Motor neuron (in vitro differentiated cells): ENCODE data around the gene PIANP. TPM values are rescaled to one million over a fixed set of nuclear protein-coding genes. Genes with fewer than 3 reads are reported as not detected.
"Not testable (repeated sequence)": the region's sequence is repeated elsewhere in the genome, so short reads cannot be mapped to it uniquely, and the experiment has no call there.

Experiments used
- ATAC-seq, 8 experiments: fragments of 200-7000 bp; cut with Tn5 transposase; replicated peaks in 6 of 8; 2 replicates each; pipeline ENCODE4 v1.8.0; 2021; ENCODE audit warnings: mild to moderate bottlenecking in 8 of 8, moderate library complexity in 8 of 8
- H3K27ac ChIP-seq, 2 donors: fragments of 250-450 bp; sonication (Bioruptor Pico); 2 replicates each; pipeline ENCODE4 v1.9.0; 2021; ENCODE audit warnings: antibody characterized with exemption in 2 of 2, mild to moderate bottlenecking in 2 of 2, moderate library complexity in 1 of 2
- H3K4me1 ChIP-seq, 2 donors: fragments of 250-450 bp; sonication (Bioruptor Pico); replicated peaks in 1 of 2; 2 replicates each; pipeline ENCODE4 v1.6.1; 2021; ENCODE audit warnings: antibody characterized with exemption in 2 of 2, mild to moderate bottlenecking in 2 of 2, moderate library complexity in 1 of 2
- H3K4me3 ChIP-seq, 5 donors: fragments of 250-450 bp; sonication (Bioruptor Pico); 2 replicates each; pipeline ENCODE4 v1.9.0; 2021; ENCODE audit warnings: antibody characterized with exemption in 5 of 5, mild to moderate bottlenecking in 5 of 5, moderate library complexity in 4 of 5
- WGBS, 10 experiments: fragments of 450-650 bp; shearing (Covaris generic); methylation state at CpG; one replicate each; pipeline ENCODE4 v1.0.0; 2022; 5-methylcytosine and 5-hydroxymethylcytosine counted together
- in situ Hi-C, 9 experiments: fragments of 400-800 bp; cut with MboI; loops; one replicate each; pipeline ENCODE4 v1.15.0; 2021; ENCODE audit warnings: low sequenced_read_pairs in 9 of 9, low pct_unique_long_range_greater_than_20kb in 2 of 9; ENCODE audit not compliant: unreplicated experiment in 9 of 9
- total RNA-seq, 8 experiments: library from RNA; unstranded; fragments of 300-600 nt; gene quantifications; 2 replicates each; pipeline versions ENCODE4 v1.2.3 to v1.2.4, GENCODE V29; 2022

Gene PIANP
- total RNA-seq, result 1 to 10 TPM in 7 of 8 experiments, under 1 TPM in 1; 0.94 to 7.9 (median 2.8) TPM

DNA sequence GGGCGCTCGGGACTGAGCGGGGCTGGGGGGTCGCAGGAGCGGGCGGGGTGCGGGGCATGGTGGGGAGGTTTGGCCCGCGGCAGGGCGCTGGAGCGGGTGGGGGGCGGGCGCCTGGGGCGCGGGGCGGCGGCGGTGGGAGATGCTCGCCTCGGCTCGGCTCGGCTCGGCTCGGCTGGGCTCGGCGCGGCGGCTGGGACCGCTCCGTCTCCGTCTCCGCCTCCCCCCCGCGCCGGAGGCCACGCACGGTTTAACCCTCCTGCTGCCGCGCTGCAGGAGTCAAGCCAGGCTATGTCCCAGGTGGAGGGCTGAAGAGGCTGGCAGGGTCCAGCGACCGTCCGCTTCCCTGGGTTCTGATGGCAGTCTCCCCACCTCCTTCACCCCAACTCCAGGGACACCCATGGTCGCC, at the start of gene PIANP:
PIANP (minus strand) TSS at position 170 of the 406 bp plus-strand sequence. CDS start 2,754 bp downstream, outside the sequence.
- peak; percentile 66 to 86 (median 78) for ATAC-seq
- WGBS, 10 experiments, result 0% methylated on average over 1 to 2 of the region's 43 CpGs; no CpG with 5 or more reads in 8 of the 10 experiments
- Histone ChIP-seq H3K27ac (peak within 1 kb of the TSS; percentile 75 to 84), H3K4me3 (peak within 1 kb of the TSS; percentile 72 to 97 (median 80)), H3K4me1 (peaks cover 12% of the 10 kb centered on the region in 2 donors)
- in situ Hi-C loops, result no loop called here

DNA sequence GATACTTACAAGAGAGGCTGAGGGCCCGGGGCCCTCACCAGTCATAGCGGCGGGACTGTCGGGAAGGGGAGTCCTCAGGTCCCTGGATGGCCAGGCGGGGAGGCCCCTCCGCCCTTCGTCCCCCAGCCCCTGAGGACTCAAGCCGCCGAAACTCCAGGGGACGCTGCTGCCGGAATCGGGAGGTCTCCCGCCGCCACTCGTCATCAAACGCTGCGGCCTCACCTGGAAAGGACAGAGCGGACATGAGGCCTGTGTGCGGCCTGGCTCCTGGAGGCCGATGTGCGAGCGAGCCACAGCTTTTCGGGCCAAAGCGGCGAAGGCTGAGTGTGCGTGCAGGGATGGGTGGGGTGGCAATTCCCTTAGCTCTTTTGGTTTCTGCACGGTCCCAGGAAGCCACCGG, 48.1 kb upstream of the PIANP start:
- ATAC-seq, result no peak
- in situ Hi-C loops, result loop anchor here in 1 of 9 experiments (25.0 kb wide), 1 partner anchor 89 kb away; the partner anchor contains the start of genes GNB3 and P3H3
- 90 to 100% (median 98%) methylated on average over 1 to 19 of the region's 28 CpGs; no CpG with 5 or more reads in 3 of the 10 experiments for WGBS, 10 experiments

GRCh38 chr12:6747216-6747615, 46.6 kb upstream of the PIANP start:
- 50 to 100% (median 80%) methylated on average over 1 to 3 of the region's 4 CpGs; no CpG with 5 or more reads in 3 of the 10 experiments for WGBS, 10 experiments
- no peak overlapping the region for H3K4me3 ChIP-seq
- ATAC-seq, result no peak
- no peak overlapping the region for H3K27ac ChIP-seq
- peaks cover 6 to 7% of the 10 kb centered on the region in 2 donors for H3K4me1 ChIP-seq
- in situ Hi-C loops, result loop anchor here in 1 of 9 experiments (25.0 kb wide), 1 partner anchor 90 kb away; the partner anchor contains the start of genes GNB3 and P3H3

More for the DNA sequence above, 48.1 kb upstream of the PIANP start:
- peaks cover 7% of the 10 kb centered on the region in 2 donors for H3K4me1 ChIP-seq
- no peak overlapping the region for H3K27ac ChIP-seq
- H3K4me3 ChIP-seq, result no peak overlapping the region

GRCh38 chr12:6745741-6746525, 45.3 kb upstream of the PIANP start:
- H3K4me1 ChIP-seq, result peaks cover 6 to 8% of the 10 kb centered on the region in 2 donors
- peak in 5 of 8 experiments; percentile 6 to 21 (median 18) for ATAC-seq
- in situ Hi-C loops, result loop anchor here in 1 of 9 experiments (25.0 kb wide), 1 partner anchor 91 kb away; the partner anchor contains the start of genes GNB3 and P3H3
- no peak overlapping the region for H3K4me3 ChIP-seq
- no peak overlapping the region for H3K27ac ChIP-seq
- WGBS, 10 experiments, result 59 to 100% (median 80%) methylated on average over 1 to 11 of the region's 13 CpGs; no CpG with 5 or more reads in 3 of the 10 experiments

DNA sequence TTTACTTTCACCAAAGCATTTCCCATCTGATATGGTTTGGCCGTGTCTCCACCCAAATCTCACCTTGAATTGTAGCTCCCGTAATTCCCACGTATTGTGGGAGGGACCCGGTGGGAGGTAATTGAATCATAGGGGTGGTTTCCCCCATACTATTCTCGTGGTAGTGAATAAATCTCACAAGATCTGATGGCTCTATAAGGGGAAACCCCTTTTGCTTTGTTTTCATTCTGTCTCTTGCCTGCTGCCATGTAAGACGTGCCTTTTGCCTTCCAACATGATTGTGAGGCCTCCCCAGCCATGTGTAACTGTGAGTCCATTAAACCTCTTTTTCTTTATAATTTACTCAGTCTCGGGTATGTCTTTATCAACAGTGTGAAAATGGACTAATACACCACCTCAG, 42.7 kb upstream of the PIANP start:
- in situ Hi-C loops, result loop anchor here in 1 of 9 experiments (25.0 kb wide), 1 partner anchor 94 kb away; the partner anchor contains the start of genes GNB3 and P3H3
- not testable (repeated sequence) for H3K4me3 ChIP-seq, H3K4me1 ChIP-seq, H3K27ac ChIP-seq, ATAC-seq
- WGBS, 10 experiments, result 0 to 100% (median 62%) methylated on average over 1 to 4 of the region's 7 CpGs; no CpG with 5 or more reads in 3 of the 10 experiments

DNA sequence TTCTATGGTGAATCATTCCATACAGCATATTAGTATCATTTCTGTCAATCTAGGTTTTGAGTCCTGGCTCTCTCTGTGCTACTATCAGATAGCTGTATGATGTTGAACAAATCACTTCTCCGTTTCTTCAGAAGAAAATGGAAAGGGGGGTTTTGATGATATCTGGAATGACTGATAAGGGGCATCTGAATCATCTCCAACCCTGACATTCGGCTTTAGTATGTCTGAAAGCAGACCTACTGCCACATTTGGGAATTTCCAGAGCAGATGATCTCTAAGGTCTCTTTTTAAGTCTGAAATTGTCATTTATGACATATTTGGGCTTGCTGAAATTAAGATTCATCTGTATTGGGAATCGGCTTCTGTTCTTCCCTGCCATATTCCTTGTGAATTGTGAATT, 42.2 kb upstream of the PIANP start:
- H3K27ac ChIP-seq, result no peak overlapping the region
- H3K4me1 ChIP-seq, result peaks cover 6 to 8% of the 10 kb centered on the region in 2 donors
- ATAC-seq, result no peak
- H3K4me3 ChIP-seq, result no peak overlapping the region
- WGBS, 10 experiments, result 60 to 100% (median 80%) methylated on average over 1 to 3 of the region's 3 CpGs; no CpG with 5 or more reads in 3 of the 10 experiments
- in situ Hi-C loops, result loop anchor here in 1 of 9 experiments (25.0 kb wide), 1 partner anchor 94 kb away; the partner anchor contains the start of genes GNB3 and P3H3

- in situ Hi-C loops, result loop anchor here in 1 of 9 experiments (25.0 kb wide), 1 partner anchor 95 kb away; the partner anchor contains the start of genes GNB3 and P3H3
- WGBS, 10 experiments, result 9 to 100% (median 60%) methylated on average over 1 to 4 of the region's 12 CpGs; no CpG with 5 or more reads in 5 of the 10 experiments
- ATAC-seq, H3K4me1 ChIP-seq, H3K4me3 ChIP-seq: not testable (repeated sequence)
- H3K27ac ChIP-seq, result peak overlapping the region; percentile 60 to 61
Observed at GRCh38 chr12:6742080-6742479, 41.5 kb upstream of the PIANP start.

DNA sequence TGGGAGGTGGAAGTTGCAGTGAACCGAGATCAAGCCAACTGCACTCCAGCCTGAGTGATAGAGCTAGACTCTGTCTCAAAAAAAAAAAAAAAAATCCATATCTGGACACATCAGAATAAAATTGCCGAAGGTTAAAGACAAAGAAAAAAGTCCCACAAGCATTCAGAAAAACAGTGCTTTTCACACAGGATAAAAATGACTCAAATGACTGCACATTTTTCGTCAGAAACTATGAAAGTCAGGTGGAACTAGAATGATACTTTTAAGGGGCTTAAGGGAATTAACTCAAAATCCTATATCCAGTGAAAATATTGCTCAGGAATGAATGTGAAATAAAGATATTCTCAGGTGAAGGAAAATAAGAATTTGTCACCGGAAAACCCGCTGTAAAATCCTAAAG, 36.1 kb upstream of the PIANP start:
- Histone ChIP-seq H3K4me1 (peaks cover 6 to 7% of the 10 kb centered on the region in 2 donors), H3K27ac (no peak overlapping the region), H3K4me3 (no peak overlapping the region)
- no peak for ATAC-seq
- in situ Hi-C loops, result loop anchor here in 1 of 9 experiments (25.0 kb wide), 1 partner anchor 101 kb away; the partner anchor contains the start of genes GNB3 and P3H3
- 76 to 100% (median 89%) methylated on average over 4 to 5 of the region's 5 CpGs for WGBS, 10 experiments

DNA sequence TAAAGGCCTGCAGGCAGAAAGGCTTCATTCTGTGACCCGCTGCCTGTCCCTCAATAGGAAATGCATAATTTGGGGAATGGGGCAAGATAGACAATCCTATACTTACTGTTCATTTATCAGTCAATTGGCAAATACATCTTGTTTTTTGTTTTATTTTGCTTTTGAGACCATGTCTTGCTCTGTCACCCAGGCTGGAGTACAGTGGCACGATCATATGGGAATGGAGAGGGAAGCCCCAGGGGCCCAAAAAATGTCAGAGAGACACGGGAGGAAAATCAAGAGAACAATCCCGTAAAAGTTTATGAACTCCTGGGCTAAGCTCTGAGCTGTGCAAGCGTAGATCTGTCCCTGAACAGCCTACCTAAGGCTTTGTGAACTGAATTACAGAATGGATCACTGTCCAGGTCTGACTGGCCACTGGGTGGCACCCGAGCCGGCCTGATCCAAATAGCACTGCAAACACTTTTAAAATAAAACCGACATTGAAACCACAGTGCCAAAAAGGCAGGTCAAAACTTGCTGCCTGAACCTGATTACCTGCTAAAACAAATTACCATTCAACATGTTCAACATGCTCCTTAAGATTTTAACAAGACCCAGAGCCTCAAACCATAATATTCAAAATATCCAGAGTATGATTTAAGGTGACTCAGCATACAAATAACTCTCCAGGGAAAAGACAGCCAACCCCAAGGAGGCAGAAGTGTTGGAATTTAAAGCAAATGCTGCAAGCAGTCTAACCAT, 35.0 kb upstream of the PIANP start:
- ATAC-seq, result peak; percentile 94 to 97 (median 96)
- no peak overlapping the region for H3K4me3 ChIP-seq
- peaks cover 3 to 4% of the 10 kb centered on the region in 2 donors for H3K4me1 ChIP-seq
- H3K27ac ChIP-seq, result no peak overlapping the region
- WGBS, 10 experiments, result 0 to 100% (median 27%) methylated on average over 1 to 7 of the region's 8 CpGs; no CpG with 5 or more reads in 1 of the 10 experiments
- in situ Hi-C loops, result loop anchor here in 1 of 9 experiments (25.0 kb wide), 1 partner anchor 102 kb away; the partner anchor contains the start of genes GNB3 and P3H3

DNA sequence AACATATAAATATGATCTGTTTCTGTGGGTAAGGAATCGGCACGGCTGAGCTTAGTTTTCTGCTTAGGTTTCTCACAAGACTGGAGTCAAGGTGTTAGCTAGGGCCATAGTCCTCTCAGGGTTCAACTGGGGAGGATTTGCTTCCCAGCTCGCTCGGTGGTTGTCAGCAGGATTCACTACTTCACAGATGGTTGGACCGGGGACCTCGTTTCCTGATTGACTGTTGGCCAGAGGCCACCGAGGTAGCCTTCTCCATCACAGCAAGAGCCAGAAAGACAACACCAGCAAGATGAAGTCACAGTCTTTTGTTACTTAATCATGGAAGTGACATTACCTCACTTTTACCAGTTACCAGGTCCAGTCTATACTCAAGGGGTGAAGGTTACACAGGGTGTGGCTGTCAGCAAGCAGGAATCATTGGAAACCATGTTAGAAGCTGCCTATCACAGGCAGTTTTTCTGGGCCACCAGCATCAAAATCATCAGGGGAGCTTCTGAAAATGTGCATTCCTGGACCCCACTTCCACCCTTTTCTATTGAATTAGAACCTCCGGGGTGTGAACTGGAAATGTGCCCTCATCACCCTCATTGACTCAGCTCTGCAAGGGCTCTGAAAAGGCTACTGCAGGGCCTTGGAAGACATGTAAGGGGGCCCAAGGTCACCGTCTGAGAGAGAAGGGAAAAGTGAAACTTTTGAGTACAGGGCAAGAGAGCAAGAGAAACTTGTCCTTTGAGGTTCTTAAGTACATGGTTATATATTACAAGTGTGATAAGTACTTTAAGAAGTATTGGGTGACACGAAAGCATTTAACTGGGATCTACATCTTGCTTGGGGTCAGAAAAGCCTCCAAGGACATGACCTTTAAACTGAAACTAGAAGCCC, 34.1 kb upstream of the PIANP start:
- no peak overlapping the region for H3K4me3 ChIP-seq
- ATAC-seq, result no peak
- WGBS, 10 experiments, result 70 to 100% (median 91%) methylated on average over 1 to 8 of the region's 10 CpGs; no CpG with 5 or more reads in 2 of the 10 experiments
- H3K27ac ChIP-seq, result no peak overlapping the region
- in situ Hi-C loops, result loop anchor here in 1 of 9 experiments (25.0 kb wide), 1 partner anchor 103 kb away; the partner anchor contains the start of genes GNB3 and P3H3
- peaks cover 3 to 4% of the 10 kb centered on the region in 2 donors for H3K4me1 ChIP-seq

GRCh38 chr12:6730169-6730568, 29.6 kb upstream of the PIANP start:
- H3K4me1 ChIP-seq, result peaks cover 4 to 5% of the 10 kb centered on the region in 2 donors
- 80 to 100% (median 95%) methylated on average over 1 to 6 of the region's 8 CpGs; no CpG with 5 or more reads in 3 of the 10 experiments for WGBS, 10 experiments
- no peak for ATAC-seq
- H3K27ac ChIP-seq, result no peak overlapping the region
- H3K4me3 ChIP-seq, result no peak overlapping the region
- in situ Hi-C loops, result loop anchor here in 1 of 9 experiments (25.0 kb wide), 1 partner anchor 107 kb away; the partner anchor contains the start of genes GNB3 and P3H3
